Activated CD4-positive, alpha-beta T cell treated with anti-CD3 and anti-CD28 coated beads, Interleukin-2, amount 50 U/mL, for 24 hours (primary cell): Measurements from ENCODE around the gene TNFSF11.
A peak's percentile ranks its signal among the peaks of the same experiment; 100 is the strongest.
"Not testable (repeated sequence)": the region's sequence is repeated elsewhere in the genome, so short reads cannot be mapped to it uniquely, and the experiment has no call there.

Experiments used
- DNase-seq, 2 donors: peaks; one replicate each; pipeline ENCODE4 v3.0.0-alpha.2; 2020; ENCODE audit warnings: low read depth in 1 of 2, low spot score in 1 of 2

TNFSF11 gene

DNA sequence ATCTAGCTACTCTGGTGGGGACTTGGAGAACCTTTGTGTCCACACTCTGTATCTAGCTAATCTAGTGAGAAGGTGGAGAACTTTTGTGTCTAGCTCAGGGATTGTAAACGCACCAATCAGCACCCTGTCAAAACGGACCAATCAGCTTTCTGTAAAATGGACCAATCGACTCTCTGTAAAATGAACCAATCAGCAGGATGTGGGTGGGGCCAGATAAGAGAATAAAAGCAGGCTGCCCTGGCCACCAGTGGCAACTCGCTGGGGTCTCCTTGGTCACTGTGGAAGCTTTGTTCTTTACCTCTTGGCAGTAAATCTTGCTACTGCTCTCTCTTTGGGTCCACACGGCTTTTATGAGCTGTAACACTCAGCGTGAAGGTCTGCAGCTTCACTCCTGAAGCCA lies 13.6 kb upstream of the TNFSF11 start:
- DNase-seq: not testable (repeated sequence)

DNA sequence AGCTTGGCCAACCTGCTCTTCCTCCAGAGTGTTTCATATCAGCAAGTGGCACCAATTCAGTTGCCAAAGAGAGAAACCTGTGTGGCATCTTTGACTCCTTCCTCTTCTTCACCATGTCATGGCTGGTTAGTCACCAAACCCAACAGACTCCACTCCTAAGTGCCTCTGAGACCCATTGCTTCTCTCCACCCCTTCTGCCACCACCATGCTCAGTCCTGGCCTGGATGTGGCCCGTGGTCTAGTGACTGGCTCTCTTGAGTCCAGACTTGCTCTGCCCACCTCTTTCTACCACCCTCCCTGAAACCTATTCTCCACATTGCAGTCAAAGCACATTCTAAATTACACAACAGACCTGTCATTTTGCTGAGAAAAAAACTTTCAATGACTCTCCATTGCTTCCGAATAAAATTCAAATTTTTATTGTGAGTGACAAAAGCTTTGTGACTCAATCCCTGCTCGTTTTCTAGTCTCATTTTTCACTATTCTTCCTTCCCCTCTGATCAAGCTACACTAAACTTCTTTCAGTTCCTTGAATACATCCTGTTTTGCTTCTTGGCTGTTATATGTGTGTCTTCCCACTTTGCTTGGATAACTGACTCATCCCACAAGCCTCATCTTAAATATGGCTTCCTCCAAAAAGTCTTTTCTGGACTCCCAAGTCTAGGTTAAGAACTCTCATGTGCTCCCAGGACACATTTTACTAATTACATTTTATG lies 12.0 kb upstream of the TNFSF11 start:
- no peak for DNase-seq

DNA sequence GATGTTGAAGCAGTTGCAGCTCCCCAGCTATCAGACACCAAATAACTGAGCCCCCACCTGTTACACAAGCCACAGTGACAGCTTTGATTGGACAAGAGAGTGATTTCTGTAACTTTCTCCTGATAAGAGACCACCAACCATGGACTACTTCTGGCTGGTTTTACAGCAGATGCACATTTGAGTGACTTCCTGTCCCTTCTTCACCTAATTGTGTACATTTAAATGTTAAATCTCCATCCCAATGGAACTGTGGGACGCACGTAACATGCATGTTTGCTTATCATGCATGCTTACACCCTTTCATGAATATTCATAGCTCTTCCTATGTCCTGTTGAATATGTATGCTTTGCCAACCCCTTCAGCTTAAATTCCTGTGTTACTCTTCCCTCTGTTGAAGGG lies 6.0 kb upstream of the TNFSF11 start:
- DNase-seq: no peak

DNA sequence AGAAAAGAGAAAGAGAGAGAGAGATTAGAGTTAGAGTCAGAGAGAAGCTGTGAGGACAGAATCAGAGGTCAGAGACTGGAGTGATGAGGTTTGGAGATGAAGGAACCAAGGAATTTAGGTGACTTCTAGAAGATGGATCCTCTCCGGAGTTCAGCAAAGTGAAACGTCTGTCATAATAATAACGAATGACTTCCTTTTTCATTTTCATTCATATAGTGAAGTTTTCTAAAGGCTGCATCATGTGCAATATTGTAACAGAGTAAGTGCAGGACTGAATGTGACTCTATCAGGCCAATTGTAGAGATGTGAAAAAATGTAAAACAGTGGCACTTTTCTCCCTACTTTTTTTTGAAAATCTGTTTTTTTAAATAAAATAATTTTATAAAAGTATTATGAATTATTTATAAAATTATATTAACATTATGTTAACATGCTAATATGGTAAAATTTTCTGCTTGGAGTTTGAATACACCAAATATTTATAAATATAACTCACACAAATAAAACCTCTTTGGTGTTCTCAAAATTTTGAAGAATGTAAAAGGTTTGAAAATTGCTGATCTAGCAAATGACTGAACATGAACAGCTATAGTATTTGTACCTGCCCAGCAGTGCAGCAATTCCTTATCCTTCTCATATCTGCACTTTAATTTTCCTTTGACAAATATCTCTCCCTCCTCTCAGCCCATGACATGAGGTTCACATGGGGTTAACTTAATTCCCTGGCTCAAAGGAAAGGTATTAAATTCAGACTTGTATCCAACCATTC lies 4.2 kb upstream of the TNFSF11 start:
- DNase-seq: no peak

DNA sequence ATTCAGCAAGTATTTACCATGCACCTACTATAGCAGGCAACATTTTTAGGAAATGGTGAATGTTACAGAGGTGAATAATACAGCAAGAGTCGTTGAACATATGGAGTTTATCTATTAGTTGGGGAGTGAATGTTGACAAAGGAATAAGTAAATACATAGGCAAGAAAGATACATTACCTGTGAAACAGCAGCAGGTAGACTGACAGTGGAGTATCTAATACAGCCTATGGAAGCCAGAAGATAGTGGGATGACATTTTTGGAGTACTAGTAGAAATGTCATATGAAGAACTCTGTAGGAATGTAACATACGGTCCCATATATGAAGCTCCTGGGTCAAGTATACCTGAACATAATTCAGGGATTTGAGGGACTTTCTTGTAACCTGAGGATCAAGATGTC lies 2.1 kb upstream of the TNFSF11 start:
- no peak for DNase-seq

DNA sequence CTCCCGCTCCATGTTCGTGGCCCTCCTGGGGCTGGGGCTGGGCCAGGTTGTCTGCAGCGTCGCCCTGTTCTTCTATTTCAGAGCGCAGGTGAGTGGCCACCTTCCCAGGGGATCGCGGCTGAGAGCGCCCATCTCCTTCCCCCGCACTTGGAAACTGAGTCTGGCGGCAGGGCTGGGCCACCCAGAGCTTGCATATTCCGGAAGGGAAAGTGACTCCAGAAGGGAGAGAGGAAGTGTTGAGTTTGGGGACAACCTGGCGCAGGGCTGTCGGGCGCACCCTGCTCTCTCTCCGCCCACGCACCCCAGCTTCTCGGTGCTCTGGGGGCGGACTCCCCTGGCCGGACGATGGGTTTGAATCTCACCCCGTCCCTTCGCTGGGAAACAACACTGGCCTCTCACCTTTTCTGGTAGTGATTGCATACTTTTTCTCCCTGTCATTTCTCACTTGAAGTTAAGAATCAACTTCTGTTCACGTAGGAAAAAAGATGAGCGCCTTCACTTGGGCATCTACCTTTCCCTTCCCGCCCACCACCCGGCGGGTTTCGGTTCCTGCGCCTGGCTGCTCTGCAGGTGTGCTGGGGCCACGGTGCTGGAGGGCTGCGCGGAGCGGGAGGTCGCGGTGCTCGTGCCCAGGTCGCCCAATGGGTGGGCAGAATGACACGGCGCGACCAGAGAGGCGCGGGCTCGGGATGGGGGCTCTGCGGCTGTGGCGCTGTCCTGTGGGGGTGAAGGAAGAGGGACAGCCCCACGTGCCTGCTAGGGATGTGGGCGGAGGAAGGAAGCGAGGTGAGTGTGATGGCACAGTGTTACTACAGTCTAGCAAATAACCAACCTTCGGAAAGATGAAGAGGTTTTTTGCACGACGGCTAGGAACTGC lies 721 bp downstream of the TNFSF11 start:
- peak; percentile 35 to 62 for DNase-seq

DNA sequence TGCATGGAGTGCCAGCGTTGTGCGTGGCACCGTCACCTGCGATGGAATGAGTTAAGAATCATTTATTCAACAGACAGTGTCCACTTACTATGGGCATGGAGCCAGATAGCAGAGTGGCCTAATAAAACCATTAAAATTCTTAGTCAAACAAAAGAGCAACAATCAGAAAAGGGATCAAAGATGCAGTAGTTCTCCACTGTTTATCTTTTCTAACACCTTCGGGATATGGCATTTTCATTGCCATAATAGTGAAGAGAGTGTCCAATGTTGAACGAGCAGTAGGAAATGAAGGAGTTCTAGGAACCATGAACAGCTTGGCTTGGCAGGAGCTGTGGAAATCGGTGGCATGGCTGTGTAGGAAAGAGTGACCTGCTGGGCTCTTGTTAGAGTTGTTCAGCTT lies 2.0 kb downstream of the TNFSF11 start:
- no peak for DNase-seq

DNA sequence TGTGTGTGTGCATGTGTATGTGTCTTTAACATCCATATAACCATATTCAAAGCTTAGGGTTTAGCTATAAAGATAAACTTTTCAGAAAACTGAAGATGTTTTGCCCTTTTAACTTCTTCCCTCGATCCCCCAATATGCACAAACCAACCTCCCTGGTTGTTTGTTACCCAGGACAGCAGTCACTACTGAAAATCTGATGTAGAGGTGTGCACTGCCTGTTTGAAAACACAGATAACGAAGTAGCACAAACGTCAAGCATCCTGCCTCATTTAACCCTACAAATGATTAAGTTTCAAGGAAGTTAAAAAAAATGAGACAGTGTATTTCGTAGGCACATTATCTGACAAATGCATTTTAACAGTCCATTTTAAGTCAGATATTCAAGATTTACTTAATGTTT lies 3.6 kb downstream of the TNFSF11 start:
- no peak for DNase-seq

DNA sequence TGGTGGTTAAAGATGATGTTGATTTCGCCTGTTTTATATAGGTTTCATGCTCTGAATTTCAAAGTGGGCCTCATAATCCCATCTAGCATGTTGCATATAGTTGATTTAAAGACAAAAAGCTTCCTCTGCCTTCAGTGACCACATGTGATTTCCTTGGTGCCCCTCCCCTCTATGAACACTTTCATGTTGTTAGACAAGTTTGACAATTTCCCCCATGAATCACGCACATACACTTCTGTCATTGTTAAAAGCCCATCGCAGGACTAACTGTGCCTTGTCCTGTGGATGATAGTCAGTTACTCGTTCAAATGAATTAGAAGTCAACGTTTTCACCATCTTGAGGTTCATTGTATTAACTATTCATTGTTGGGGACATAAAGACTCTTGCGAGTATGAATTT lies 6.7 kb downstream of the TNFSF11 start:
- no peak for DNase-seq

DNA sequence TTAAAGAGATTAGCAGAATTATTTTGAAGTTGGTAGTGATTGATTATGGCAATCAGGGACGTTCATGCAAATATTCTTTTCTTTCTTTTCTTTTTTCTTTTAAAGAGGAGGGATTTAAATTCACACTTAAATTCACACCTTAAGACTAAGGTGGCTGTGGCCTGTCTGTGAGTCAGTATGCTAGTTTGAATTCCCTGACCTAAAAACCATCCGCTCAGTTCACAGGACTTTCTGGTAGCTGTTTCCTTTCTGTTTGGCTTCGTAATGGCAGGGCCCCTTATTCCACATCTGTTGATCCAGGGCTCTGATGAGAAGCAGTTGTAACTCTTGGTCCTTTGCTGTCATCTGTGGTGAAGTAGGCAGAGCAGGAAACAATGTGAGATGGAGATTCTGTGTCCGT lies 7.5 kb downstream of the TNFSF11 start:
- DNase-seq: no peak

DNA sequence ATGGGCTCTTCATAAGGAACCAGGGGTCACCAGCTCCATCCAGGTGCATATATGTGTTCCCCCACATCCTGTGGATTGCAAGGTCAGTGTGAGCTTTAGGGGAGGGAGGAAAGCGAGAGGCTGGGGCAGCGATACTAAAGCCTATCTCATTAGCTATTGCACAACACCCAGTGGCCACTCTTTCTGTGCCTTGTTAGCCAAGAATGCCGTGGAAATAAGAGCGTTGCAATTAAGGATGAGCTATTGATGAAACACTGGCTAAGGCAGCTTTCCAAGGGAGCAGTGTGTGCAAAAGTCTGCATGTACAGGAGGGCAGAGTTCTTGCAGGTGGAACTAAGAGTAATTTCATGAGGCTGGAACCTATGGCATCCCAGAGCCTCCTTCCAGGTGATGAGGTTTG lies 17.6 kb downstream of the TNFSF11 start:
- DNase-seq: no peak

DNA sequence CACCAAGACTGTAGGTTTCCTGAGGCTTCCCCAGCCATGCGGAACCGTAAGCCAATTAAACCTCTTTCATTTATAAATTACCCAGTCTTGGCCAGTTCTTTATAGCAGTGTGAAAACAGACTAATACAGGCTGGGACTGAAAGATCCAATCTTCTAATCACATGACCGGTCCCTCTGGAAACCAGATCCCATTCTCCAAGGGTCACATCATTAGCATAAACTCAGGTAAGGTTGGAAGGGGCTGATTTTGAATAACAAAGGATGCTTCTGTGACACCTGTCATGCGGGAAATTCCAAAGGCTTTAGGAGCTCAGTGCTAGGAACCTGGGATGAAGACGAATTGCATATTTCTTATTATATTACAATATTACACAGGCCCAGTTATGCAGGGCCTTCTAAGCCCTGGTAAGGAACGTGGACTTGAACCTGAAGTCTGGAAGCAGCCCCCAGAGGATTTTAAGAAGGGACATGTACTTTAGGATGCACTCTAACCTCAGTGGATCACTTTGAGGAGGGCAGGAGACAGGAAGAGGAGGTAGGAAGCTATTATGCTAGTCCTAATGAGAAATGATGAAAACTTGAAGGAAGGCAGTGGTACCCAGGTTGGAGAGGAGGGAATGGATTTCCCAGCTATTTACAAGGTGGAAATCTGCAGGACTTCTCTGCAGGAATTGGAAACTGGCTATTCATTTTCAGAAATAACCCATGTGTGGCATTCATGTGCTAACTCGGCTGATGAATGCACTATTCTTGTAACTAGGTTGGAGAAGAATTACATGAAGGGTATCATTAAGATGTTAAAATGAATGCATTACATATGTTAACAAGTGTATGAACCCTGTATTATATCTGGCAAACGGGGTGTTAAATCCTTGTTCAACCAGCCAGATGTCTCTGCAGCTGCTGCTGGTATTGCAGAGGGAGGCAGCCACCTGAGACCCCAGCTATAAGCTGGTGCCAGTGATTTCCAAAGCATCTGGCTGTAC lies 19.3 kb downstream of the TNFSF11 start:
- no peak for DNase-seq

DNA sequence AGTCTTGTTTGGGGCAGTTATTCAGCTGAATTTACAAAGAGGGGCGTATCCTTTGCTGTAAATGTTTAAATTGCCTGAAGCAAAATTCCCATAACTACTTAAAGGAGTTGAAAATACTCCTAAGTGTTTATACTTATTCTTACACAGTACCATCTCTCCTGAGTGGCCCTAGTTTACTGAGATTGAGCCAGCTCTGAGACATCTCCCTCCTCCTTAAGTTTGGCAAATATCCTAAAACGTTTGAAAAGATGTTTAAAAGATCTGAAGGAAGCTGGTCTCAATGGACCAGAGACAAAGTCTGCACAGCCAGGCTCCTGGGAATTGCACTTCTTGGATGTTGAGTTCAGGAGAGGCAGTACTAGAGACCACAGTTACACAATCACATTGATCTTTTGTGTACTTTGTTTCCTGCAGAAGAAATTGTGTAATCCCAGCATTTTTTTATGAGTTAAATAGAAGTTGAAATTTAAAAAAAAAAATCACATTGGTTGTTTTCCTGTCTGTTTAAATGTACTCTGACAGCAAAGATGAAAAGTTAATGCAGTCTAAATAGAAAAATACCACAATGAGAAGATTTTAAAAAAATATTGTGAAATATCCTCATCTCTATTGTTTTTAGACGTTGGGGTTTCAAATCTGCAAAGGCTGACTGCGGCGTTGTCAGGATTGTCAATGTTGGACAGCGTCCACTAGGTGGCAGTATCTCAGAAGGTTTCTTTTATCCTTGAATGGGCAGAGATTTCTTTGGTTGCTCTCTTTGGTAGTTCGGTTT lies 20.7 kb downstream of the TNFSF11 start:
- peak in 1 of 2 donors; percentile 60 for DNase-seq

DNA sequence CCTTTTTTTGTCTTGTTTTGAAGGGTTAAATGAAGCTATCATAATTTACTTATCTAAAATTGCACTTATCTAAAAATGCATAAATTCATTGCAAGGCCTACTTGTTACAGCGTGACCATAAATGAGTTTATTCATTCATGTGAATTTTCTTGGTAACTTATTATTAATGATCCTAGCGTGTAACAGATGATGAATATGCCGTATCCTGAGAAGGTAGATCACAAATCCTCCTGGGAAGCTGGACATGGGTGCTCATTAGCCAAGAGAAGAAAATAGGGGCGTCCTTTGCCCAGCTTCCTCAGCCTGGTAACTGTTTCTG lies 21.3 kb downstream of the TNFSF11 start:
- no peak for DNase-seq

DNA sequence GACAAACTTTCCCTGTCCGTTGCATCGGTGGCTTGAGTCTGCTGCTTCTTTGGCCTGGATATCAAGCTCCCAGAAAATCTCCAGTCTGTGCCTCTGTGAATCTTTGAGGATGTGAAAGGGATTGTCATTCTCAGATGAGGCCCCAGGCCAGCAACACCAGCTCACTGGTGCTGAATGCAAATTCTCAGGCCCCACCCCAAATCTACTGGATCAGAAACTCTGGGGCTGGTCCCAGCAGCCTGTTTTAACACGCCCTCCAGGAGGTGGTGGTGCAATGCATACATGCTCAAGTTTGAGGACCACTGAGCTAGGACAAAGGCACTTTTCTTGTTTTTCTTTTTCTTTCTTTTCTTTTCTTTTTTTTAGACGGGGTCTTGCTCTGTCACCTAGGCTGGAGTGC lies 23.6 kb downstream of the TNFSF11 start:
- no peak for DNase-seq

DNA sequence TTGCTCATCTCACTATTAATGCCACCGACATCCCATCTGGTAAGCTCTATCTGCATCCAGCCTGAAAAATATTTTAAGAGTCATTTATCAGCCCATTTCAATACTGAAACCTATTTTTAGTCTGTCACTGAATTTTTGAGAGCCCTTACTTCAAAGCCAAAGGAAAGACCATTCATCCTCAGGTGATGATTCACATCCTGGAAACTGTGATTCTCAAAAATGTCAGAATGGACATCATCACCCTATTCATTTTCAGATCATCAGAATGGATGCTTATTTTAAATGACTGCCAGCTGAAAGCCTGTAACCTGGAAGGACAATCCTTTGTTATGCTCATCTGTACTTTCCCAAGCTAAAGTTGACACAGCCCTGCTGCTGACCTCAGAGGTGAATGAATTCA lies 27.0 kb downstream of the TNFSF11 start:
- DNase-seq: no peak

DNA sequence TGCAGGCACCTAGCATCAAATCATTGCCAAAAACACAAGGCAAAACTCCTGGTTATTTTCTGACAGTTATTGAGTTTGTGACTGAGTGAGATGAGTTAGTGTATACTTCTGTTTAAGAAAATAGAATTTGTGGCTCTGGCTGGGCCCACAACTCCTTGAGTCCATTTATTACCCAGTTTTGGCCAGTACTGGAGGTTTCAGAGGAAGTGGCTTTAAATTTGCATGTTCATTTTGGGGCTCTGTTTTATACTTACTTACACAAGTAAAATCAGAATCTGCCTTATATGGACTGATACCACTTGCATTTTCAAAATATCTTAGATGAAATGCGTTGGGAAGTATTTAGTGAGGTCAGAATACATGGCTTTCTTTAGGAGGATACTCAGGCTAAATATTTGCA lies 29.0 kb downstream of the TNFSF11 start:
- no peak for DNase-seq

DNA sequence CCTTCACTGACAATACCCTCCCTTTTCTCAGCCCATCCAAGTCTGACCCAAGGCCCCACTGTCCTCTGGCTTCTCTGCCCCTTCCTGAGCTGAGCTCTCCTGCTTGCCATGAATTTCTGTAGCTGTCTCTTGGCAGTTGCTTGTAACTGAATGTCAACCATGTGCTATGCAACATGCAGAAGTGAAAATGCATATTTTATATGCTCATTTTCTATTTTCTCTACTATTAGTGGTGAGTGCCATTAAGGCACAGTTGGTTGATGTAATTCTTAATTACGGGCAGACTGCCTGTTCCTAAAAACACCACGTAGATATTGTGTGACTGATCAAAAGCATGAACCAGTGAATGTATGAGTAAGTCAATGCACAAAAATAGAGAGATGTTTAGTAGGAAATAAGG lies 29.6 kb downstream of the TNFSF11 start:
- DNase-seq: no peak

DNA sequence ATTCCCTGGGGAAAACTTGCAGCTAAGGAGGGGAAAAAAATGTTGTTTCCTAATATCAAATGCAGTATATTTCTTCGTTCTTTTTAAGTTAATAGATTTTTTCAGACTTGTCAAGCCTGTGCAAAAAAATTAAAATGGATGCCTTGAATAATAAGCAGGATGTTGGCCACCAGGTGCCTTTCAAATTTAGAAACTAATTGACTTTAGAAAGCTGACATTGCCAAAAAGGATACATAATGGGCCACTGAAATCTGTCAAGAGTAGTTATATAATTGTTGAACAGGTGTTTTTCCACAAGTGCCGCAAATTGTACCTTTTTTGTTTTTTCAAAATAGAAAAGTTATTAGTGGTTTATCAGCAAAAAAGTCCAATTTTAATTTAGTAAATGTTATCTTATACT lies 33.6 kb downstream of the TNFSF11 start:
- DNase-seq: no peak

DNA sequence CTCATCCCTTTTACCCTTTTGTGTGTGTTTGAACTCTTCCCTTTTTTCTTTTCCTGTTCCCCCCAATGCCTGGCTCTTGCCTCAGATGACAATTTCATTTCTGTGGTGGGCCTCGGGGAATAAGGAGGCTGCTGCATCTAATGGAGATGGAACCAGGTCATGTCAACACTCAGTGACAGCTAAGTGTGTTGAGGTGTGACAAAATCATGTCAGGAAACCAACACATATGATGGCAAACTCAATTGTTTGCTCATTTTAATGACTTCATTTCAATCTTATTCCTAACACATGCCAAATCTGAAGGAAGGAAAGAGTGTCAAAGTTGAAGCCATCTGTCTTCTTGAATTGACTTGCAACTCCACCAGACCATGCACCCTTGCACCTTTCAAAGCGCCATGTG lies 36.7 kb downstream of the TNFSF11 start:
- no peak for DNase-seq
